Stomach (tissue), 9 donors: ENCODE results near the gene TOP3B. TPM values are rescaled to one million over a fixed set of nuclear protein-coding genes. Genes with fewer than 3 reads are reported as not detected.

ENCODE experiments used
- DNase-seq, 2 donors: peaks; one replicate each; pipeline versions ENCODE4 v3.0.0 to v3.0.0-alpha.2; 2013 to 2019
- H3K27ac ChIP-seq, 5 donors: fragments of 200-600 bp in 4 of 5; sonication (generic) in 4 of 5; one replicate each; pipeline ENCODE4 v1.5.1; 2013 to 2019; ENCODE audit warnings: mild to moderate bottlenecking in 1 of 5, moderate library complexity in 1 of 5
- H3K27me3 ChIP-seq, 3 donors: fragments of 200-600 bp; sonication (generic); one replicate each; pipeline ENCODE4 v1.5.1; 2017 to 2019; ENCODE audit warnings: mixed run types in 1 of 3
- H3K36me3 ChIP-seq, 4 donors: fragments of 200-600 bp; sonication (generic); 1 replicate in 3 of 4; 2 replicates in 1 of 4; pipeline ENCODE4 v1.5.1; 2016 to 2019
- H3K4me1 ChIP-seq, 4 donors: fragments of 200-600 bp; sonication (generic); one replicate each; pipeline ENCODE4 v1.5.1; 2016 to 2019
- H3K4me3 ChIP-seq, 4 donors: fragments of 200-600 bp; sonication (generic) in 3 of 4; one replicate each; pipeline ENCODE4 v1.5.1; 2016 to 2019; ENCODE audit warnings: mild to moderate bottlenecking in 1 of 4
- H3K9me3 ChIP-seq, 4 donors: fragments of 200-600 bp; sonication (generic); one replicate each; pipeline ENCODE4 v1.5.1; 2016 to 2019
- EP300 ChIP-seq: sonication (generic); formaldehyde crosslinking; IDR thresholded peaks from one replicate; pipeline ENCODE4 v1.6.1; 2017; ENCODE audit warnings: antibody characterized with exemption
- POLR2A ChIP-seq, 4 donors: fragments of 450-650 bp; IDR thresholded peaks; one replicate each; pipeline ENCODE4 v1.6.1; 2016; ENCODE audit warnings: antibody characterized with exemption in 4 of 4, control low read depth in 2 of 4, mild to moderate bottlenecking in 1 of 4, moderate library complexity in 1 of 4
- POLR2AphosphoS5 ChIP-seq, 3 donors: sonication (generic); formaldehyde crosslinking; IDR thresholded peaks; one replicate each; pipeline ENCODE4 v1.6.1; 2016; ENCODE audit warnings: antibody characterized with exemption in 3 of 3
- WGBS, 5 donors: extraction: QIAGEN DNeasy Blood & Tissue Kit in 3 of 5; methylation state at CpG; one replicate each; pipeline versions ENCODE4 v1.1.5 to v1.1.7; 2013 to 2018; 5-methylcytosine and 5-hydroxymethylcytosine counted together
- intact Hi-C: fragments of 100-400 bp; cut with DNase I; formaldehyde crosslinking; loops from one replicate; pipeline ENCODE4 v1.15.1; 2023; ENCODE audit warnings: low total_unique reads
- polyA plus RNA-seq, 3 donors: library from polyadenylated mRNA; stranded (reverse); fragments of 200-250 nt; gene quantifications; one replicate each; pipeline ENCODE4 v1.2.3, GENCODE V29; 2013
- total RNA-seq, 5 donors: library from RNA; depleted of rRNA; stranded (reverse); fragments of >200 nt; gene quantifications; one replicate each; pipeline versions ENCODE4 v1.1.0 to v1.2.3, GENCODE V29; 2014 to 2016
- TF ChIP-seq, protein P1 (sequence below), 7 experiments: fragments of 450-650 bp in 4 of 7; fragments of 200-600 bp in 3 of 7; sonication (generic) in 3 of 7; IDR thresholded peaks; one replicate each; pipeline ENCODE4 v1.5.1; 2016 to 2019; ENCODE audit warnings: antibody characterized with exemption in 7 of 7, control low read depth in 2 of 7, mild to moderate bottlenecking in 1 of 7
- donor health status: healthy with polysubstance abuse.
- donor health status: Bipolar disorder and iron deficiency.
- donor health status: healthy.

The TOP3B gene
- total and polyA plus RNA-seq, 8 donors = 3.8 to 509 (median 25.6) TPM

DNA sequence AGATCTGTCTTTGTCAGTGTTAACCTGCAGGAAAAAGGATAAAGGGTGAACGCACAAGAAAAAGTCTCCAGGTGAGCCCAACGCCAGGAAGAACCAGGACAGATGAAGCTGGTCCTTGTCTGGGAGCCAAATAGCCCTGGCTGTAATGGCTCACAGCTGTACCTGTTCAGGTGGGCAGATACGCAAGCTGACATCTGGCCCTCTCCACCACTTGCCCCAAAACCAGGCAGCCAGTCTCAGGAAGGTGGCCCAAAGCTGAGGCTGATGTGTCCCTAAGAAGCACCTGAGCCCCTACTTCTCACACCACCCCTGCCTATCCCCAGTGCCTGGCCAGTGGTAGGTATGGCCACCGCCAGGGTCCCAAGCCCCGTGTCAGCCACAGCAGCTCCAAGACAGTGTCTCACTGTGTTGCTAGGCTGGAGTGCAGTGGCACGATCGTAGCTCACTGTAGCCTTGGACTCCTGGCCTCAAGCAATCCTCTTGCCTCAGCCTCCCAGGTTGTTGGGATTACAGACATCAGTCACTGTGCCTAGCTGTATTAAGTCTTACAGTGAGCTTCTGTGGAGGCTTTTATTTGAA, 14.8 kb downstream of the TOP3B start:
- WGBS, 5 donors = 93 to 99% (median 95%) methylated on average over 3 to 7 of the region's 7 CpGs
- no peak overlapping the region for H3K27ac ChIP-seq
- TF ChIP-seq, protein P1, sequence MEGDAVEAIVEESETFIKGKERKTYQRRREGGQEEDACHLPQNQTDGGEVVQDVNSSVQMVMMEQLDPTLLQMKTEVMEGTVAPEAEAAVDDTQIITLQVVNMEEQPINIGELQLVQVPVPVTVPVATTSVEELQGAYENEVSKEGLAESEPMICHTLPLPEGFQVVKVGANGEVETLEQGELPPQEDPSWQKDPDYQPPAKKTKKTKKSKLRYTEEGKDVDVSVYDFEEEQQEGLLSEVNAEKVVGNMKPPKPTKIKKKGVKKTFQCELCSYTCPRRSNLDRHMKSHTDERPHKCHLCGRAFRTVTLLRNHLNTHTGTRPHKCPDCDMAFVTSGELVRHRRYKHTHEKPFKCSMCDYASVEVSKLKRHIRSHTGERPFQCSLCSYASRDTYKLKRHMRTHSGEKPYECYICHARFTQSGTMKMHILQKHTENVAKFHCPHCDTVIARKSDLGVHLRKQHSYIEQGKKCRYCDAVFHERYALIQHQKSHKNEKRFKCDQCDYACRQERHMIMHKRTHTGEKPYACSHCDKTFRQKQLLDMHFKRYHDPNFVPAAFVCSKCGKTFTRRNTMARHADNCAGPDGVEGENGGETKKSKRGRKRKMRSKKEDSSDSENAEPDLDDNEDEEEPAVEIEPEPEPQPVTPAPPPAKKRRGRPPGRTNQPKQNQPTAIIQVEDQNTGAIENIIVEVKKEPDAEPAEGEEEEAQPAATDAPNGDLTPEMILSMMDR (IDR thresholded peaks at IDR 0.05) = no peak
- TF ChIP-seq EP300 (no peak), POLR2AphosphoS5 (IDR thresholded peaks at IDR 0.05) (no peak), POLR2A (IDR thresholded peaks at IDR 0.05) (no peak)
- DNase-seq = no peak
- H3K36me3 ChIP-seq = peaks cover 80 to 100% (median 100%) of the 10 kb centered on the region in 4 donors
- no peak overlapping the region for H3K4me3 ChIP-seq
- no peaks in the 10 kb centered on the region for H3K4me1 ChIP-seq
- intact Hi-C loops = no loop called here
- H3K9me3 ChIP-seq = no peaks in the 10 kb centered on the region
- H3K27me3 ChIP-seq = no peaks in the 10 kb centered on the region

DNA sequence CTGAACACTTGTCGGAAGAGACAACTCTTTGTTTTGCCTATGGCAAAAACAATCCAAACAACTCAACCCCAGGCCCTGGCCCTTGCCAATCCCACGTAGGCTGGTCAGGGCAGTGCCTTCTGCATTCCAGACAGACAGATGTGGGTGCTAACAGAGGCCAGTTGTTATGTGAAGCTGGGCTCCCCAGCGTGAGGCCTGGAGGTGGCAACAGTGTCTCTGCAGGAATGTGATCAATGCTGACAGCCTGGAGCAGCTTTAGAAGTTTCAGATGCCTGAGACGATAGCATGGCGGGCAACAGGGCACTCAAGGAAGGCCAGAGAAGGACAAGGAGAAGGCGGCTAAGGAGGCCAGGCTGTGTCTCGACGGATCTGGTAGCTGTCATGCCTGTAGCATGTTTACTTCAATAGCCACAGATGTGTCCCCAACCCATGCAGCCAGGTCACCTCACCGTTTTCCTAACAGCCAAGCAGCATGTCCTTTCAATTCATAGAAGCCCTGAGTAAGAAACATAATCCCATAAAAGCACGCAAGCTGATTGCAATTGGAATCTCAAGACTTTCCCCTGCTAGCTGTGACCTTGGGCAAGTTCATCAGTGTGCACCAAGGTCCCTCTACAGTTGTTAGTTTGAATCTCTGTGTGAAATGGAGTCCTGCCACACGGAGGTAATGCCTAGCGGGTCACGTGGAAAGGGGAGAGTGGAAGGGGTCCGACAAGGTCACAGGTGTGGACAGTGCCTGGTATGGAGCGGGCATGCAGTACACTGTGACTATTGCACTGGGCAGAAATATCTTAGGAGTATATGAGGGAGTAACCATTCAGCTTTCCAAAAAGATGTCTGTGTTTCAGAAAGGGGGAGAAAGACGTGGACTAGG, 15.7 kb downstream of the TOP3B start:
- peaks cover 87 to 100% (median 100%) of the 10 kb centered on the region in 4 donors for H3K36me3 ChIP-seq
- 87 to 94% (median 92%) methylated on average over 16 of the region's 16 CpGs for WGBS, 5 donors
- H3K9me3 ChIP-seq = no peaks in the 10 kb centered on the region
- no peaks in the 10 kb centered on the region for H3K27me3 ChIP-seq
- H3K4me1 ChIP-seq = peaks cover 0 to 5% (median under 1%) of the 10 kb centered on the region in 4 donors
- TF ChIP-seq, protein P1 (IDR thresholded peaks at IDR 0.05) = no peak
- TF ChIP-seq POLR2AphosphoS5 (IDR thresholded peaks at IDR 0.05) (no peak), POLR2A (IDR thresholded peaks at IDR 0.05) (no peak), EP300 (no peak)
- H3K4me3 ChIP-seq = no peak overlapping the region
- intact Hi-C loops = no loop called here
- H3K27ac ChIP-seq = no peak overlapping the region
- no peak for DNase-seq

DNA sequence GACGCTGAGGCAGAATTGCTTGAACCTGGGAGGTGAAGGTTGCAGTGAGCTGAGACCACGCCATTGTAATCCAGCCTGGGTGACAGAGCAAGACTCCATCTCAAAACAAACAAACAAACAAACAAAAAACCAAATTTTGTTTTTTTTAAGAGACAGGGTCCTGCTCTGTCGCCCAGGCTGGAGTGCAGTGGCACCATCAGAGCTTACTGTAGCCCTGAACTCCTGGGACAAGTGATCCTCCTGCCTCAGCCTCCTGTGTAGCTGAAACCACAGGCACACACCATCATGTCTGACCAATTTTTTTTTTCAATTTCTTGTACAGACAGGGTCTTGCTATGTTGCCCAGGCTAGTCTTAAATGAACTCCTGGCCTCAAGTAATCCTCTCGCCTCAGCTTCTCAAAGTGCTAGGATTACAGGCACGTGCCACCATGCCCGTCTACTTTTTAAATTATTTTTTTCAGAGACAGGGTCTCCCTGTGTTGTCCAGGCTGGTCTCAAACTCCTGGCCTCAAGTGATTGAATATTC, 16.8 kb downstream of the TOP3B start:
- DNase-seq = no peak
- H3K27ac ChIP-seq = no peak overlapping the region
- peaks cover 79 to 100% (median 100%) of the 10 kb centered on the region in 4 donors for H3K36me3 ChIP-seq
- H3K27me3 ChIP-seq = no peaks in the 10 kb centered on the region
- WGBS, 5 donors = 96 to 99% (median 98%) methylated on average over 6 of the region's 6 CpGs
- peaks cover 0 to 16% (median 6%) of the 10 kb centered on the region in 4 donors for H3K4me1 ChIP-seq
- intact Hi-C loops = no loop called here
- no peak overlapping the region for H3K4me3 ChIP-seq
- no peaks in the 10 kb centered on the region for H3K9me3 ChIP-seq
- TF ChIP-seq, protein P1 (IDR thresholded peaks at IDR 0.05) = no peak
- TF ChIP-seq POLR2AphosphoS5 (IDR thresholded peaks at IDR 0.05) (no peak), EP300 (no peak), POLR2A (IDR thresholded peaks at IDR 0.05) (no peak)

DNA sequence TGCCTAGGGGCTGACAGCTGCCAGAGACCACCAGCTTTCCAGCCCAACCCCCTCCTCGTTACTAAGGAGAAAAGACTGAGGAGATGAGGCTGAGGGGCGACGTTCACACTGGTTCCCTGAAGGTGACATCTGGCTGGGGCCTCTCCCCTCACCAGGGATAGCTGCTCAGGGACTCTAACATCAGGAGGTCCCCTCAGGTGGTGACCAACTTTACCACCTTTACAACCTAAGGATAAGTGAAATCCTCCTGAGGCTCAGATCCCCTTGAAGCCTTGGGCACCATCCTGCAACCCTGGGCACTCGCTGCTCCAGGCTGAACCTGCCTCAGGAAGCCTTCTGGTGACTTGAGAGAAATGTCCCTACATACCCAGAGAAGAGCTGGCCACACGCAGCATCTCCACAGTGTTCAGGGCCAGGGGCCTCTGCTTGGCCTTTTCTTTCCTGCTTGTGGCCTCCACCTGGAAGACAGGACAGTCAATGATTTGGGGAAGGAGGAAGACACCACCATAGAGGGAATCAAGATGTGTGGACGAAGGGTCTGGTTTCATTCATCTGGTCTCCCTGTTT, 17.6 kb downstream of the TOP3B start:
- 80 to 98% (median 94%) methylated on average over 3 to 6 of the region's 6 CpGs for WGBS, 5 donors
- Histone ChIP-seq H3K4me3 (no peak overlapping the region), H3K4me1 (peaks cover 3 to 17% (median 6%) of the 10 kb centered on the region in 4 donors), H3K9me3 (no peaks in the 10 kb centered on the region), H3K27ac (no peak overlapping the region), H3K27me3 (no peaks in the 10 kb centered on the region), H3K36me3 (peaks cover 71 to 100% (median 100%) of the 10 kb centered on the region in 4 donors)
- intact Hi-C loops = no loop called here
- TF ChIP-seq, protein P1 (IDR thresholded peaks at IDR 0.05) = no peak
- TF ChIP-seq POLR2AphosphoS5 (IDR thresholded peaks at IDR 0.05) (no peak), POLR2A (IDR thresholded peaks at IDR 0.05) (no peak), EP300 (no peak)
- no peak for DNase-seq
